HT1080 (cell line): Measurements from ENCODE around the gene CMKLR1. TPM values are rescaled to one million over a fixed set of nuclear protein-coding genes. Genes with fewer than 3 reads are reported as not detected.

Experiments used
- DNase-seq: peaks from one replicate; pipeline ENCODE4 v3.0.0-alpha.2; 2015; ENCODE audit warnings: low read depth
- polyA plus RNA-seq, 2 experiments: library from polyadenylated mRNA; depleted of rRNA; stranded (reverse); fragments of >200 nt; gene quantifications; 2 replicates each; pipeline ENCODE4 v1.2.3, GENCODE V29; 2015
- total RNA-seq: library from RNA; depleted of rRNA; stranded (reverse); fragments of >200 nt; shearing (Covaris generic); gene quantifications from 2 replicates; pipeline ENCODE4 v1.2.3, GENCODE V29; 2014; rRNA removed

CMKLR1 gene, protein sequence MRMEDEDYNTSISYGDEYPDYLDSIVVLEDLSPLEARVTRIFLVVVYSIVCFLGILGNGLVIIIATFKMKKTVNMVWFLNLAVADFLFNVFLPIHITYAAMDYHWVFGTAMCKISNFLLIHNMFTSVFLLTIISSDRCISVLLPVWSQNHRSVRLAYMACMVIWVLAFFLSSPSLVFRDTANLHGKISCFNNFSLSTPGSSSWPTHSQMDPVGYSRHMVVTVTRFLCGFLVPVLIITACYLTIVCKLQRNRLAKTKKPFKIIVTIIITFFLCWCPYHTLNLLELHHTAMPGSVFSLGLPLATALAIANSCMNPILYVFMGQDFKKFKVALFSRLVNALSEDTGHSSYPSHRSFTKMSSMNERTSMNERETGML
- total RNA-seq = 0.21 TPM in 1 of 2 replicates, not detected in the other
- polyA plus RNA-seq (2015; cell fraction: cytosol; rRNA removed) = not detected in 2 replicates
- not detected in 2 replicates for polyA plus RNA-seq (2015; cell fraction: nucleus; rRNA removed)

DNA sequence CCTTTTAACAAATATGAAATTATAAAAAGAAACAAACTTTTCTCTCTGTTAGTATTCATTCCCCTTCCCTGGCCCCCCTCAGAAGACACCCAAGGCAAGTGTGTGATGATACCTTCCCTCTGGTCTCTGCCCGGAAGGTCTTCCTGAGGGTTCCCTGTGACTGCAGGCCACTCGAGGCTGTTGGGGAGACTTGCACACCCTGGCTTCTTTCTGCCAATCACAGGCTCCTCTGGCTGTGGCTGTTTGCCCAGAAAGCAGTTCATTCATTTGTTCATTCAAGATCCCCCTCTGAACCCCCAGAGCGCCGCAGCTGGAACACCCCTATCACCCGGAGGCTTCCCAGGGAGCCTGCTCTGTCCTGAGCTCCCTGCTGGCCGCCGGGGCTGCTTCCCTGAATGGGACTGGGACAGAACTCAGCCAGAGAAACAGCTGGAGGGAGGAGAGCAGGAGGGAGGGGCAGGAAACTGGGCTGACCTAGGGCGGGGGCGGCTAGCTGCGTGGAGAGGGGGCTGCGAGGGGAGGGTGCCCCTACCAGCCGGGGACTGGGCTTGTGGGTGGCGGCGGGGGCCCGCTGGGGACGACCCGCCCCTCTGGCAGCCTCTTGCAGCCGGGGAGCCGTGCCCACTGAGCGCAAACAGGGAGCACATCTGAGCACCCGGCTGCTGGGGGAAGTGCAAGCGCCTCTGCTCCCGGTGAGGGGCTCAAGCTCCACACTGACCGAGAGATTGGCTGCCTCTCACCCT is at the start of gene CMKLR1:
CMKLR1 (minus strand) TSS at position 397 of the 743 bp plus-strand sequence. CDS start 45,720 bp downstream, outside the sequence.
- DNase-seq = no peak

GRCh38 chr12:108387771-108388170 is 48.7 kb upstream of the CMKLR1 start:
- DNase-seq = no peak

DNA sequence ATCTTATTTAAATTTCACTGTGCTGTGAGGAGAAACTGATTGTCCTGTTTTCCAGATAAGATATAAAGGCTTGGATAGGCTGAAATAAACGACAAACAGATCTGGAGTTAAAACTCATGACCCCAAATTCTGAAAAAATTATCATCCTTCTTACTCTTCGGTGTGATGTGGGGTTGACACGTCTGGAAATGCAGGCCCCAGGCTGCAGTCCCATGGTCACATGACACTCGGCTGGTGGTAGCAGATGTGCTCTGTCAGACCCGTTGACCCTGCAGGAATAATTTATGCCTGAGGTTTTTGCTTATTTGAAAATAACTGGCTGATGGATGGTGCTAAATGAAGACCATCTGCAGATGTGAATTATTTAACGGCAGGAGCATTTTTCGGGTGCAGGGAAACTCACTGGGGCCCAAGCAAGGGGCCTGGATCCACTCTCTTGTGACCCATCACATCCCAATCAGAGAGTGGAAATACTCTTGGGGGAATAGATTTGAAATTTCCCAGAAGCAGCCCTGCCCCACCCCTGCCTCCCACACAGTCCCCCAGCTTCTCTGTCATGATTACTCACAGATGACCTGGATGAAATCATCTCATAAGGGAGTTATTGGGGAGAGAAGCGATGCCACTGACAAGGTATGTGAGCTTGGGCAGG is 47.7 kb upstream of the CMKLR1 start:
- no peak for DNase-seq

GRCh38 chr12:108382437-108382801 is 43.3 kb upstream of the CMKLR1 start:
- DNase-seq = no peak

GRCh38 chr12:108381787-108382436 is 42.8 kb upstream of the CMKLR1 start:
- peak; percentile 6 for DNase-seq

DNA sequence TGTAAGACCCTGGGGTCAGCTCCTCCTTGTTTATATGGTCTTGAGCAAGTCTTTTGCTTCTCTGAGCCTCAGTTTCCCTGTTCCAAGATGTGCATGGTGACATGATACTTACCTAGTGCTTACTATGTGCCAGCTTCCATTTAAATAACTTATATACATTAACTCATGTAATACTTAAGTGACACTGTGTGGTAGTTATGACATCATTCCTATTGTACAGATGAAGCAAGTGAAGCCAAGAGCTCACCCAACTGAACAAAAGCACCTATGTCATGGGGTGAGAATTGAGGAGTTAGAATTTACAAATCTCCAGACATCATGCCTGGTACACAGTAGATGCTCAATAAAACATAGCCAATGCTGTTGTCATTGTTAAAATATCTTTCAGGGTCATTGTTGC is 41.3 kb upstream of the CMKLR1 start:
- DNase-seq = no peak

GRCh38 chr12:108379823-108380222 is 40.7 kb upstream of the CMKLR1 start:
- no peak for DNase-seq

GRCh38 chr12:108378926-108379325 is 39.8 kb upstream of the CMKLR1 start:
- no peak for DNase-seq

GRCh38 chr12:108377260-108377659 is 38.1 kb upstream of the CMKLR1 start:
- no peak for DNase-seq

DNA sequence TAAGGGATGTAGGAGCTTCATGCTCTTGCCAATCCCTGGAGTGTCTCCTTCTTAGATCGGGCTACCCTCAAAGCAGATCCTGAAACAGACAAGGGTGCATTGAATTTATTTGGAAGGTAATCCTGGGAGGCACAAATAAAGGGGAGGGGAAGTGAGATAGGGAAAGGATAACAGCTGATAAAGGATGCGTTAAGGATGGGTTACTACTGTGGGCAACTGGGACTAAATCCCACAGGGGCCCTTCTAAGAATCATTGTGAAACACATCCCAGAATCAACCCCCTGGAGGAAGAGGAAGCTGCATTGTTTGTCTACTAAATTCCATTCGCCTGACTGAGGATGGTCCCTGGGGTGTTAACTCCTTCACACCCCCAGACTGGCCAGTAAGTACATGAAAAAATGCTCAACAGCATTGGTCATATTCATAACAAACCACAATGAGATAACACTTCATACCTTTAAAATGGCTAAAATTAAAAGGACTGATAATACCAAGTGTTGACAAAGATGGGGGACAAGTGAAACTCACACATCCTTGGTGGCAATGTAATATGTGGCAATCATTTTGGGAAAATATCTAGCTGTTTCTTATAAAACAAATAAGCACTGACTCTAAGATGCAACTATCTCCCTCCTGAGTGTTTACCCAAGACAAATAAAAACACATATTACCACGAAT is 37.0 kb upstream of the CMKLR1 start:
- peak; percentile 66 for DNase-seq

DNA sequence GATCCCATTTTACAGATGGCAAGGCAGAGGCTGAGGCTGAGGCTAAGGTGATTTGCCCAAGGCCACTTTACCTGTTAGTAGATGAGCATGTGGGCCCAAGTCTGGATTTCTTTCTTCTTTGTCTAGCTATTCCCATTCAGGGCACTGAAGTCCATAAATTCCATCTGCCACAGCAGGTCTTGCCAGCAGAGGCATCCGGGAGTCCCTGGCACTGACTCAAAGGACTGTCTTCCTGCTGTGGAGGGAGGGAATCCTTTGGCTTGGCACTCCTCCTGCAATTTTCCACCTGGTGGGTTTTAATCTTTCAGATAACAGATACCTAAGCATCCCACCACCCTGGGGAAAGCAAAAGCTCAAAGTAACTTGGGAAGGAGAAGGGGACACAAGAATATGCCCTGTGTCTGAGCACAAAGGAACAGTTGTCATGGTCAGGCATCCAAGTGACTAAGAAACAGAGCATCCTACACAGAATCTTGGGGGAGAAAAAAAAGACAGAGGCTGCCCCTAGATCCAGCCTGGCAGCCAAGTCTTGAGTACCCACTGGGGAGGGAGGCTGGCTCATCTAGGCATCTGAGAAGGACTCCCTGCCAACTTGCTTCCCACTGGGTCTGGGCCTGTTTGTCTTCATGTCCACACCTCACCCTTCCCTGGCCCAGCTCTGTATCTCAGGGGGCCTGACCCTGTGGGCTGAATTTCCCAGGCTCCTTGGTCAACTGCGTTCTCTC is 35.6 kb upstream of the CMKLR1 start:
- peak; percentile 33 for DNase-seq

DNA sequence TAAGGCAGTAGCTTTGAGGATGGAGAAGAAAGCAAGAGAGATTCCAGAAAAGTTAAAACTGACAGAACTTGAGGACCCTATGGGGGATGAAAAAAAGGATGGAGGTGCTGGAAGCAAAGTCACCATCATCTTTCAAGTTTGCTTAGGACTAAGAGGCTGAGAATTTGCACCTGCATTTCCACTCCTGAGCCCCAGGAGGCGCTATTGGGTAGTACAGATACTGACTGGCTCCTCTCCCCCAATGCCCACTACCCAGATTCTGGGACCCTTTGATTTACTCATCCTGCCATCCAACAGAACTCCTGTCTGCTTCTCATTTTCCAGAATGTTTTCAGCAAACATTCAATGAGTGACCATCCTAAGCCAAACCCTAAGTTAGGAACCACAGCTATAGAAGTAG is 34.0 kb upstream of the CMKLR1 start:
- DNase-seq = no peak

DNA sequence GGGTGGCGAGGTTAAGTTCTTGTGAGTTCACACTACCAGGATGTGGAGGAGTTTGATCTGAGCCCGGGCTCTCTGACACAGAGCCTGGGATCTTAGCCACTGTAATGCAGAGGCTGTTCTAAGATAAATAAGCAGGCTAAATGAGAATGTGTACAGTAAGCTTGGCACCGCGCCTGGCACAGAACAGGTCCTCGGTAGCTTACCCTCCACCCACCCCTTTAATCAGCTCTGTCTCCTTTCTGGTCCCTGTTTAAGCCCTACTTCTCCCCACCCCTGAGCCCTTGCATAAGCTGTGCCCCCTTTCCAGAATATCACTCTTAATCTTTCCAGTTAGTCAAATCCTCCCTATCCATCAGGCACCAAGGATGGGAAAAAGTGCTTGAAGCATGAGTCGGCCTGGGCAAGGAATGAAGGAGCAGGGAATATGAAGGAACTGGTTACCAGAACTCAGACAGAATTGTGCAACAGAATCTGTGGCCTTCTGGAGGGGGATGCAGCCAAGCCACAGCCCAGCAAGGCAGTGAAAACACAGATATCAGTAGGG is 32.8 kb upstream of the CMKLR1 start:
- DNase-seq = peak; percentile 42

DNA sequence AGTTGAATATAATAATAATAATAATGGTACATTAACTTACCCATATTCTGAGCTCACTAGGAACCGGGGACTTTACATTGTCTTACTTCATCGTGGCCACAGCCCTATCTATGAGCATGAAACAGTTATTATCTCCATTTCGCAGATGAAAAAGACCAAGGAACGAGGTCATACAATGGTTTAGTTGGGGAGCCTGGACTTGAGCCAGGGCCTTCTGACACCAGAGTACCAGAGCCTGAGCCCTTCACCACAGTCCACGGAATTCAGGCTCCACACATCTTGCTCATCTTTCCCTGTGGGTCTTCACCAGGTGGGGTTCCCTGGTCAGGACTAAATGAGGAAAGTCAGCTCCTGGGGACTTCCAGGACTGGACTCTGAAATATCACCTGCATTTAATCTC is 31.3 kb upstream of the CMKLR1 start:
- DNase-seq = no peak

- DNase-seq = no peak
Observed at GRCh38 chr12:108369736-108370396, 30.8 kb upstream of the CMKLR1 start.

DNA sequence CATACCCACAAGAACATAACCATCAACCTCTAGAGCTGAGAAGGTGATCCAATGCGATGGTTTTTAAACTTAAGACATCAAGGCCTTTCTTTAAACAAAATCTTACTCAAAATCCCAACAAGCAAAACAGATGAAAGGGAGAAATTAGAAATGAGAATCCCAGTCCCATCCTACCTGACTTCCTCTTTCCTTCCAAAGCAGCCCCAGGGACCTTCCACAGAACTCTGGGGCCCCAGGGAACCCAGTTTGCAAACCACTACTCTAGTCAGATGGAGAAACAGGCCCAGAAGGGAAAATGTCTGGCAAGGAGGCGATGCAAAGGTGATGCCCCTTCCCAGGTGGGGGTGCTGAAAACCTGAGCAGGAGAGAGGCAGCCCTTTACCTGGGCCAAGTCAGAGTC is 29.0 kb upstream of the CMKLR1 start:
- no peak for DNase-seq

- peak; percentile 60 for DNase-seq
Observed at GRCh38 chr12:108367436-108367835, 28.3 kb upstream of the CMKLR1 start.

- no peak for DNase-seq
Observed at GRCh38 chr12:108365324-108365723, 26.2 kb upstream of the CMKLR1 start.

- no peak for DNase-seq
Observed at GRCh38 chr12:108364879-108365278, 25.8 kb upstream of the CMKLR1 start.
